NB4 (cell line): ENCODE measurements around the gene PLA2R1.

Experiments
- CTCF ChIP-seq: IDR thresholded peaks from one replicate; pipeline ENCODE4 v1.5.1; 2012; ENCODE audit warnings: low read depth, low read length
- POLR2A ChIP-seq: IDR thresholded peaks from 2 replicates; pipeline ENCODE4 v1.6.1; 2011; ENCODE audit warnings: mild to moderate bottlenecking; ENCODE audit not compliant: insufficient read length; ENCODE audit errors: extremely low read depth

GRCh38 chr2:159984034-159984433 is 78.4 kb downstream of the PLA2R1 start:
- no peak for TF ChIP-seq CTCF
- TF ChIP-seq POLR2A: no peak
